DMS114 treated with DMSO at 0.1 percent for 48 hours (cell line): ENCODE data around the gene COMMD1.
"Not testable (repeated sequence)": the region's sequence is repeated elsewhere in the genome, so short reads cannot be mapped to it uniquely, and the experiment has no call there.

Experiments used
- DNase-seq: peaks from one replicate; lab custom pipeline; 2025; ENCODE audit not compliant: unreplicated experiment; lab: John Stamatoyannopoulos, UW

The COMMD1 gene

GRCh38 chr2:62065243-62065642, 159.8 kb downstream of the COMMD1 start:
- no peak for DNase-seq

- no peak for DNase-seq
Measured at GRCh38 chr2:62071126-62071598, 165.7 kb downstream of the COMMD1 start.

- no peak for DNase-seq
Measured at GRCh38 chr2:62071760-62072680, 166.5 kb downstream of the COMMD1 start.

- no peak for DNase-seq
Measured at GRCh38 chr2:62074233-62074632, 168.8 kb downstream of the COMMD1 start.

- no peak for DNase-seq
Measured at GRCh38 chr2:62076980-62077638, 171.6 kb downstream of the COMMD1 start.

- DNase-seq, result no peak
Measured at GRCh38 chr2:62084801-62085200, 179.3 kb downstream of the COMMD1 start.

- DNase-seq, result no peak
Measured at GRCh38 chr2:62089658-62090057, 184.2 kb downstream of the COMMD1 start.

GRCh38 chr2:62091471-62091870, 186.0 kb downstream of the COMMD1 start:
- no peak for DNase-seq

GRCh38 chr2:62099050-62099449, 193.6 kb downstream of the COMMD1 start:
- no peak for DNase-seq

- DNase-seq, result no peak
Measured at GRCh38 chr2:62099523-62100175, 194.2 kb downstream of the COMMD1 start.

GRCh38 chr2:62101886-62102285, 196.4 kb downstream of the COMMD1 start:
- DNase-seq, result no peak

GRCh38 chr2:62102402-62102920, 197.0 kb downstream of the COMMD1 start:
- DNase-seq, result no peak

- DNase-seq, result no peak
Measured at GRCh38 chr2:62109554-62109953, 204.1 kb downstream of the COMMD1 start.

- no peak for DNase-seq
Measured at GRCh38 chr2:62110415-62111025, 205.0 kb downstream of the COMMD1 start.

GRCh38 chr2:62112179-62112578, 206.7 kb downstream of the COMMD1 start:
- DNase-seq, result no peak

- DNase-seq, result no peak
Measured at GRCh38 chr2:62114564-62114963, 209.1 kb downstream of the COMMD1 start.

GRCh38 chr2:62116983-62117382, 211.5 kb downstream of the COMMD1 start:
- DNase-seq, result no peak

- no peak for DNase-seq
Measured at GRCh38 chr2:62118160-62118559, 212.7 kb downstream of the COMMD1 start.

- DNase-seq, result no peak
Measured at GRCh38 chr2:62119311-62119974, 214.0 kb downstream of the COMMD1 start.

- DNase-seq, result not testable (repeated sequence)
Measured at GRCh38 chr2:62126239-62126638, 220.8 kb downstream of the COMMD1 start.
